GM12878 (cell line): ENCODE results near the gene POLR1H.

Experiments
- BHLHE40 ChIP-seq, 2 experiments: fragments of 450-650 bp in 1 of 2; IDR thresholded peaks; 2 replicates each; pipeline ENCODE4 v1.6.1; 2011 to 2017; ENCODE audit warnings: low read depth in 2 of 2, borderline replicate concordance in 1 of 2, improper control_type of control experiment in 1 of 2, low read length in 1 of 2, mild to moderate bottlenecking in 1 of 2
- EGR1 ChIP-seq, 2 experiments: IDR thresholded peaks; 1 replicate in 1 of 2; 2 replicates in 1 of 2; pipeline ENCODE4 v1.6.1; 2011 to 2012; ENCODE audit warnings: low read depth in 2 of 2, low read length in 2 of 2, borderline replicate concordance in 1 of 2, mild to moderate bottlenecking in 1 of 2, moderate library complexity in 1 of 2
- EP300 ChIP-seq, 2 experiments: fragments of 150-350 bp in 1 of 2; IDR thresholded peaks; 2 replicates each; pipeline ENCODE4 v1.6.1; 2011 to 2012; ENCODE audit warnings: low read depth in 2 of 2, low read length in 2 of 2, borderline replicate concordance in 1 of 2, improper control_type of control experiment in 1 of 2, inconsistent platforms in 1 of 2; ENCODE audit not compliant: control insufficient read depth in 1 of 2
- MXI1 ChIP-seq: fragments of 150-350 bp; IDR thresholded peaks from 2 replicates; pipeline ENCODE4 v1.6.1; 2011; ENCODE audit warnings: low read depth, mild to moderate bottlenecking, inconsistent platforms, low read length, improper control_type of control experiment
- POLR2A ChIP-seq: IDR thresholded peaks from 2 replicates; pipeline ENCODE4 v1.6.1; 2011; ENCODE audit warnings: low read depth, mild to moderate bottlenecking, low read length
- POLR2AphosphoS2 ChIP-seq: IDR thresholded peaks from 2 replicates; pipeline ENCODE4 v1.6.1; 2011; ENCODE audit warnings: low read depth, mild to moderate bottlenecking, low read length, improper control_type of control experiment, moderate library complexity
- SMAD1 ChIP-seq: fragments of 450-650 bp; IDR thresholded peaks from 2 replicates; pipeline ENCODE4 v1.6.1; 2018; ENCODE audit warnings: mild to moderate bottlenecking, low read depth; ENCODE audit not compliant: partially characterized antibody
- SP1 ChIP-seq: IDR thresholded peaks from one replicate; pipeline ENCODE4 v1.6.1; 2011; ENCODE audit warnings: low read depth, low read length
- TF ChIP-seq, protein P1 (sequence below), 3 experiments: IDR thresholded peaks in 2 of 3; conservative IDR thresholded peaks in 1 of 3; 2 replicates each; pipeline ENCODE4 v1.5.1; 2011; ENCODE audit warnings: low read depth in 3 of 3, low read length in 3 of 3, mild to moderate bottlenecking in 3 of 3, control low read depth in 2 of 3, moderate library complexity in 2 of 3, inconsistent platforms in 1 of 3, mixed read lengths in 1 of 3; ENCODE audit not compliant: control insufficient read depth in 2 of 3, insufficient read depth in 1 of 3; ENCODE audit errors: extremely low read depth in 1 of 3

DNA sequence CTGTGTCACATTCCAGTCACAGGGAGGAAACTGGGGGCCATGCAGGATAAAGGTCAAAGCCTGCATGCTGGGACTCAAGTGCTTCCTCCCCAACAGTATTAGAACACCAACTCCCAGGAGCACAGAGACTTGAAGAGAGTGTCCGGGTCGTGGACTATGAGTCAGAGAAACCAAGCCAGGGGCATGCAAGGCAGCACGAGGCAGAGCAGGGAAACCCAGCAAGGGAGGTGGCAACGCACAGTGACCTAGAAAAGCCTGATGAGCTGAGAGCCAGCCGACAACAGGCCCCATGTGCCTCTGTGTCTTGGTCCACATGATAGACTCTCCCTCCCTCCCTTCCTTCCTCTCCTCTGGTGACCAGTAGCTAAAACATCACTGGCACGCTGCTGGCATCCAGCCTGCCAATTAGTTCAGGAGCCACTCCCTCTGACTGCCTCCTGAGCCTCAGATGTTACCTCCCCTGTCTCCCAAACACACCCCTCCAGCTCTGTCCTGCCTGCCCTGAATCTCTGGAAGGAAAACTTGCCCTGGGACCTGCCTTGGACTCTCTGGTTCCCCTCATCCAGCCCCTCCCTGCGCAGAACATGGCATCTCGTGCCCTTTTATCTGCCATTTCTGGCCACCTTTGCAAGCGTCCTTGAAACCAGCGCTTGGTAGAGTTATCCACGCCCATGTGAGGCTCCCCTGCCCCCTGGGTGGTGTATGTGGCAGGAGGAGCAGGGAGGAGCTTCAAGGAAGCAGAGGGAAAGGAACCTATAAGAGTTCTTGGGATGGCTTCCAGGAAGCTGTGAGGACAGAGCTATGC, 30.7 kb downstream of the POLR1H start:
- TF ChIP-seq, protein P1, sequence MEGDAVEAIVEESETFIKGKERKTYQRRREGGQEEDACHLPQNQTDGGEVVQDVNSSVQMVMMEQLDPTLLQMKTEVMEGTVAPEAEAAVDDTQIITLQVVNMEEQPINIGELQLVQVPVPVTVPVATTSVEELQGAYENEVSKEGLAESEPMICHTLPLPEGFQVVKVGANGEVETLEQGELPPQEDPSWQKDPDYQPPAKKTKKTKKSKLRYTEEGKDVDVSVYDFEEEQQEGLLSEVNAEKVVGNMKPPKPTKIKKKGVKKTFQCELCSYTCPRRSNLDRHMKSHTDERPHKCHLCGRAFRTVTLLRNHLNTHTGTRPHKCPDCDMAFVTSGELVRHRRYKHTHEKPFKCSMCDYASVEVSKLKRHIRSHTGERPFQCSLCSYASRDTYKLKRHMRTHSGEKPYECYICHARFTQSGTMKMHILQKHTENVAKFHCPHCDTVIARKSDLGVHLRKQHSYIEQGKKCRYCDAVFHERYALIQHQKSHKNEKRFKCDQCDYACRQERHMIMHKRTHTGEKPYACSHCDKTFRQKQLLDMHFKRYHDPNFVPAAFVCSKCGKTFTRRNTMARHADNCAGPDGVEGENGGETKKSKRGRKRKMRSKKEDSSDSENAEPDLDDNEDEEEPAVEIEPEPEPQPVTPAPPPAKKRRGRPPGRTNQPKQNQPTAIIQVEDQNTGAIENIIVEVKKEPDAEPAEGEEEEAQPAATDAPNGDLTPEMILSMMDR (IDR thresholded peaks at IDR 0.05 in 2 of 3, conservative IDR thresholded peaks at IDR 0.05 in 1 of 3; ENCODE audit: control insufficient read depth in 2 of 3, extremely low read depth in 1 of 3, insufficient read depth in 1 of 3, low read depth in 3 of 3, low read length in 3 of 3): no peak
- TF ChIP-seq SMAD1: no peak
- TF ChIP-seq POLR2AphosphoS2: no peak
- no peak for TF ChIP-seq SP1
- no peak for TF ChIP-seq EP300 (IDR thresholded peaks at IDR 0.05; ENCODE audit: borderline replicate concordance in 1 of 2, control insufficient read depth in 1 of 2, low read depth in 2 of 2, low read length in 2 of 2)
- TF ChIP-seq MXI1: no peak
- TF ChIP-seq POLR2A: no peak
- TF ChIP-seq EGR1 (IDR thresholded peaks at IDR 0.05; ENCODE audit: borderline replicate concordance in 1 of 2, low read depth in 2 of 2, low read length in 2 of 2): no peak
- TF ChIP-seq BHLHE40 (IDR thresholded peaks at IDR 0.05; ENCODE audit: borderline replicate concordance in 1 of 2, low read depth in 2 of 2, low read length in 1 of 2): no peak
